NB4 (cell line): Measurements from ENCODE around the gene OPA3.

Experiments used
- MYC ChIP-seq: IDR thresholded peaks from 2 replicates; pipeline ENCODE4 v1.6.1; 2011; ENCODE audit warnings: low read depth, low read length
- POLR2A ChIP-seq: IDR thresholded peaks from 2 replicates; pipeline ENCODE4 v1.6.1; 2011; ENCODE audit warnings: mild to moderate bottlenecking; ENCODE audit not compliant: insufficient read length; ENCODE audit errors: extremely low read depth
- TF ChIP-seq, protein P1 (sequence below): IDR thresholded peaks from one replicate; pipeline ENCODE4 v1.5.1; 2012; ENCODE audit warnings: low read depth, low read length
- TF ChIP-seq, protein P2 (sequence below): IDR thresholded peaks from 2 replicates; pipeline ENCODE4 v1.6.1; 2011; ENCODE audit warnings: low read depth, low read length

DNA sequence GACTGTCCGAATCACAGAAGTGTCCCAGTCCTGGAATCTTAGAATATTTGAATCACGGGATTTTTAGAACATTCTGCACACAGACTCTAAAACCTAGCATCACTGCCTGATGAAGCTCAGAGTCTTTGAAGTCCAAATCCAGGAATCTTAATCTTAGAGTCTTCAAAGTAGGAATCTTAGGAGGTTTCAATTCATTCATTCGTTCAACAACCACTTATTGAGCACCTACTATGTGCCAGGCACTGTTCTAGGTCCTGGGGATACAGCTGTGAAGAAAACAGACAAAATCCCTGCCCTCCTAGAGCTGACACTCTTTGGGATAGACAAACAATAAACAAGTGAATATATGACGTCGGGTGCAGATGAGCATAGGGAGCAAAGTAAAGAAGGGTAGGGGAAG, 89.4 kb downstream of the OPA3 start:
- TF ChIP-seq, protein P1, sequence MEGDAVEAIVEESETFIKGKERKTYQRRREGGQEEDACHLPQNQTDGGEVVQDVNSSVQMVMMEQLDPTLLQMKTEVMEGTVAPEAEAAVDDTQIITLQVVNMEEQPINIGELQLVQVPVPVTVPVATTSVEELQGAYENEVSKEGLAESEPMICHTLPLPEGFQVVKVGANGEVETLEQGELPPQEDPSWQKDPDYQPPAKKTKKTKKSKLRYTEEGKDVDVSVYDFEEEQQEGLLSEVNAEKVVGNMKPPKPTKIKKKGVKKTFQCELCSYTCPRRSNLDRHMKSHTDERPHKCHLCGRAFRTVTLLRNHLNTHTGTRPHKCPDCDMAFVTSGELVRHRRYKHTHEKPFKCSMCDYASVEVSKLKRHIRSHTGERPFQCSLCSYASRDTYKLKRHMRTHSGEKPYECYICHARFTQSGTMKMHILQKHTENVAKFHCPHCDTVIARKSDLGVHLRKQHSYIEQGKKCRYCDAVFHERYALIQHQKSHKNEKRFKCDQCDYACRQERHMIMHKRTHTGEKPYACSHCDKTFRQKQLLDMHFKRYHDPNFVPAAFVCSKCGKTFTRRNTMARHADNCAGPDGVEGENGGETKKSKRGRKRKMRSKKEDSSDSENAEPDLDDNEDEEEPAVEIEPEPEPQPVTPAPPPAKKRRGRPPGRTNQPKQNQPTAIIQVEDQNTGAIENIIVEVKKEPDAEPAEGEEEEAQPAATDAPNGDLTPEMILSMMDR, result no peak
- TF ChIP-seq POLR2A (no peak), MYC (no peak)
- TF ChIP-seq, protein P2, sequence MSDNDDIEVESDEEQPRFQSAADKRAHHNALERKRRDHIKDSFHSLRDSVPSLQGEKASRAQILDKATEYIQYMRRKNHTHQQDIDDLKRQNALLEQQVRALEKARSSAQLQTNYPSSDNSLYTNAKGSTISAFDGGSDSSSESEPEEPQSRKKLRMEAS, result no peak
